GM10266 (cell line): Measurements from ENCODE around the gene SIGLEC1.

ENCODE experiments used
- DNase-seq: peaks from one replicate; pipeline ENCODE4 v3.0.0; 2012; ENCODE audit errors: extremely low spot score
- CTCF ChIP-seq: IDR thresholded peaks from 2 replicates; pipeline ENCODE4 v1.5.1; 2012; ENCODE audit warnings: mild to moderate bottlenecking, low read depth; ENCODE audit not compliant: control insufficient read depth, insufficient read depth; ENCODE audit errors: missing control alignments

SIGLEC1 gene

GRCh38 chr20:3712279-3712873 lies at the start of gene SIGLEC1:
Gene SIGLEC1, minus strand, starts transcription at chr20:3712600. Its CDS starts 5,472 bp downstream, at chr20:3707128.
- TF ChIP-seq CTCF, result no peak
- DNase-seq, result no peak

GRCh38 chr20:3760655-3761348 lies 48.4 kb upstream of the SIGLEC1 start:
- TF ChIP-seq CTCF, result no peak
- DNase-seq, result no peak

- TF ChIP-seq CTCF, result no peak
- no peak for DNase-seq
Measured at GRCh38 chr20:3759884-3760283, 47.5 kb upstream of the SIGLEC1 start.

GRCh38 chr20:3759316-3759823 lies 47.0 kb upstream of the SIGLEC1 start:
- TF ChIP-seq CTCF, result no peak
- DNase-seq, result no peak

GRCh38 chr20:3758566-3758965 lies 46.2 kb upstream of the SIGLEC1 start:
- no peak for DNase-seq
- TF ChIP-seq CTCF, result no peak

GRCh38 chr20:3757268-3757667 lies 44.9 kb upstream of the SIGLEC1 start:
- DNase-seq, result no peak
- no peak for TF ChIP-seq CTCF
